IMR-90 (cell line): ENCODE results near the gene GAREM2. TPM values are rescaled to one million over a fixed set of nuclear protein-coding genes. Genes with fewer than 3 reads are reported as not detected.

Source experiments
- ATAC-seq: fragments of 200-7000 bp; cut with Tn5 transposase; 2 replicates; pipeline ENCODE4 v1.9.1; 2020; ENCODE audit warnings: low read depth, mild to moderate bottlenecking, moderate library complexity
- BruUV-seq: library from RNA; stranded (reverse); fragments of 400-500 nt; replicated peaks from 2 replicates; lab custom pipeline; 2021; lab: Mats Ljungman, UMichigan
- CTCF ChIA-PET: fragments of 300-600 bp; formaldehyde crosslinking; extraction: SDS; loops from one replicate; lab custom pipeline; 2021; ENCODE audit warnings: antibody characterized with exemption; lab: Yijun Ruan, JAX
- POLR2A ChIA-PET: fragments of 300-600 bp; sonication (Branson Sonifier 250); formaldehyde crosslinking; loops from one replicate; lab custom pipeline; 2022; ENCODE audit warnings: antibody characterized with exemption; ENCODE audit not compliant: unreplicated experiment; lab: Charles Lee
- DNase-seq: peaks from one replicate; pipeline ENCODE4 v3.0.0; 2013
- H2AFZ ChIP-seq: replicated peaks from 2 replicates; pipeline ENCODE3; 2013; ENCODE audit warnings: low read length, mild to moderate bottlenecking; ENCODE audit not compliant: poor library complexity
- H2AK5ac ChIP-seq: 2 replicates; pipeline ENCODE4 v1.6.1; 2013; ENCODE audit warnings: low read depth, low read length, inconsistent platforms
- H2AK9ac ChIP-seq: replicated peaks from 2 replicates; pipeline ENCODE3; 2013; ENCODE audit warnings: mild to moderate bottlenecking, low read depth, low read length, moderate library complexity; ENCODE audit not compliant: poor library complexity
- H2BK120ac ChIP-seq: 2 replicates; pipeline ENCODE4 v1.6.1; 2013; ENCODE audit warnings: low read depth, low read length, inconsistent platforms
- H2BK15ac ChIP-seq: 3 replicates; pipeline ENCODE4 v1.6.1; 2013; ENCODE audit warnings: low read depth, low read length, inconsistent platforms
- H2BK20ac ChIP-seq: 2 replicates; pipeline ENCODE4 v1.6.1; 2013; ENCODE audit warnings: low read depth, mild to moderate bottlenecking, inconsistent platforms, low read length, moderate library complexity
- H2BK5ac ChIP-seq: 2 replicates; pipeline ENCODE4 v1.6.1; 2013; ENCODE audit warnings: mild to moderate bottlenecking, low read depth, low read length, inconsistent platforms; ENCODE audit not compliant: poor library complexity, severe bottlenecking
- H3K14ac ChIP-seq: replicated peaks from 2 replicates; pipeline ENCODE4 v1.6.1; 2013; ENCODE audit warnings: low read depth, low read length, inconsistent platforms
- H3K18ac ChIP-seq: 2 replicates; pipeline ENCODE4 v1.6.1; 2013; ENCODE audit warnings: low read depth, low read length, control low read depth
- H3K23ac ChIP-seq: 2 replicates; pipeline ENCODE4 v1.6.1; 2013; ENCODE audit warnings: low read depth, low read length, inconsistent platforms
- H3K27ac ChIP-seq: 2 replicates; pipeline ENCODE4 v1.5.1; 2013; ENCODE audit warnings: mild to moderate bottlenecking, control low read depth, low read length; ENCODE audit not compliant: insufficient read depth
- H3K27me3 ChIP-seq: 2 replicates; pipeline ENCODE4 v1.6.1; 2013; ENCODE audit warnings: low read length; ENCODE audit not compliant: control insufficient read depth, insufficient read depth
- H3K36me3 ChIP-seq: 2 replicates; pipeline ENCODE4 v1.6.1; 2013; ENCODE audit warnings: low read length, mixed read lengths; ENCODE audit not compliant: control insufficient read depth, insufficient read depth
- H3K4ac ChIP-seq: 2 replicates; pipeline ENCODE4 v1.6.1; 2013; ENCODE audit warnings: low read depth, low read length, inconsistent platforms
- H3K4me1 ChIP-seq: 2 replicates; pipeline ENCODE4 v1.6.1; 2013; ENCODE audit warnings: low read length, mixed read lengths; ENCODE audit not compliant: control insufficient read depth, insufficient read depth
- H3K4me2 ChIP-seq: 2 replicates; pipeline ENCODE4 v1.6.1; 2013; ENCODE audit warnings: low read depth, mild to moderate bottlenecking, control low read depth, low read length, moderate library complexity
- H3K4me3 ChIP-seq: 2 replicates; pipeline ENCODE4 v1.5.1; 2013; ENCODE audit warnings: low read depth, mild to moderate bottlenecking, control low read depth, low read length, moderate library complexity; ENCODE audit not compliant: insufficient read depth
- H3K56ac ChIP-seq: 2 replicates; pipeline ENCODE4 v1.6.1; 2013; ENCODE audit warnings: low read length, inconsistent platforms; ENCODE audit not compliant: insufficient read depth; ENCODE audit errors: extremely low read depth
- H3K79me1 ChIP-seq, 2 experiments: 2 replicates each; pipeline ENCODE4 v1.6.1; 2013; ENCODE audit warnings: low read length in 2 of 2, inconsistent platforms in 1 of 2, low read depth in 1 of 2
- H3K9ac ChIP-seq: 2 replicates; pipeline ENCODE4 v1.6.1; 2013; ENCODE audit warnings: low read depth, low read length, control low read depth
- H3K9me1 ChIP-seq: 2 replicates; pipeline ENCODE4 v1.6.1; 2013; ENCODE audit warnings: low read length, inconsistent platforms; ENCODE audit not compliant: insufficient read depth
- H3K9me3 ChIP-seq: 2 replicates; pipeline ENCODE4 v1.6.1; 2013; ENCODE audit warnings: low read length; ENCODE audit not compliant: control insufficient read depth, insufficient read depth
- H4K20me1 ChIP-seq: 2 replicates; pipeline ENCODE4 v1.6.1; 2013; ENCODE audit warnings: low read length, inconsistent platforms; ENCODE audit not compliant: insufficient read depth
- H4K5ac ChIP-seq: 2 replicates; pipeline ENCODE4 v1.6.1; 2013; ENCODE audit warnings: mild to moderate bottlenecking, low read depth, low read length, control low read depth
- H4K8ac ChIP-seq, 2 experiments: 2 replicates each; pipeline ENCODE4 v1.6.1; 2013; ENCODE audit warnings: low read depth in 2 of 2, low read length in 2 of 2, control low read depth in 1 of 2, inconsistent platforms in 1 of 2
- H4K91ac ChIP-seq: 2 replicates; pipeline ENCODE4 v1.6.1; 2013; ENCODE audit warnings: low read depth, low read length, inconsistent platforms; ENCODE audit not compliant: insufficient read depth
- CHD1 ChIP-seq: IDR thresholded peaks from 2 replicates; pipeline ENCODE4 v1.6.1; 2012; ENCODE audit warnings: low read depth, low read length, improper control_type of control experiment
- FOS ChIP-seq: fragments of 150-350 bp; IDR thresholded peaks from 2 replicates; pipeline ENCODE4 v1.6.1; 2016; ENCODE audit warnings: low read depth, low read length
- MAFK ChIP-seq: IDR thresholded peaks from 2 replicates; pipeline ENCODE4 v1.6.1; 2012; ENCODE audit warnings: low read depth, low read length, improper control_type of control experiment
- MAZ ChIP-seq: IDR thresholded peaks from 2 replicates; pipeline ENCODE4 v1.6.1; 2012; ENCODE audit warnings: low read depth, mild to moderate bottlenecking, low read length, improper control_type of control experiment, moderate library complexity, borderline replicate concordance
- RAD21 ChIP-seq: IDR thresholded peaks from 2 replicates; pipeline ENCODE4 v1.6.1; 2012; ENCODE audit warnings: low read length, improper control_type of control experiment
- SMC3 ChIP-seq: fragments of 150-350 bp; IDR thresholded peaks from 2 replicates; pipeline ENCODE4 v1.6.1; 2016; ENCODE audit warnings: low read depth, mild to moderate bottlenecking, antibody characterized with exemption, low read length, moderate library complexity
- WGBS, 2 experiments: methylation state at CpG; one replicate each; pipeline versions ENCODE4 v1.1.5 to v1.1.7; 2013; ENCODE audit warnings: missing lambda C conversion rate in 2 of 2; ENCODE audit not compliant: insufficient read length in 1 of 2; ENCODE audit errors: extremely low coverage in 2 of 2; 5-methylcytosine and 5-hydroxymethylcytosine counted together
- dilution Hi-C: fragments of 300-500 bp; cut with HindIII; formaldehyde crosslinking; loops from one replicate; pipeline ENCODE4 v1.14.3; 2018; ENCODE audit warnings: low sequenced_read_pairs; ENCODE audit not compliant: unreplicated experiment
- in situ Hi-C: fragments of 300-500 bp; cut with MboI; formaldehyde crosslinking; loops from 3 replicates; pipeline ENCODE4 v1.14.3; 2019; ENCODE audit warnings: low sequenced_read_pairs, inconsistent platforms, mixed read lengths
- intact Hi-C: fragments of 100-400 bp; cut with micrococcal nuclease; formaldehyde crosslinking; loops from 2 replicates; pipeline ENCODE4 v1.10.0; 2022
- polyA plus RNA-seq, 3 experiments: library from polyadenylated mRNA; depleted of rRNA; stranded (reverse); fragments of >200 nt; gene quantifications; 2 replicates each; pipeline ENCODE4 v1.2.3, GENCODE V29; 2012; ENCODE audit warnings: low replicate concordance in 1 of 3
- total RNA-seq: library from RNA; depleted of rRNA; stranded (reverse); fragments of >200 nt; gene quantifications from 2 replicates; pipeline ENCODE4 v1.2.3, GENCODE V29; 2012
- TF ChIP-seq, protein P1 (sequence below): conservative IDR thresholded peaks from 2 replicates; pipeline ENCODE4 v1.5.1; 2012; ENCODE audit warnings: mild to moderate bottlenecking, low read depth, low read length, improper control_type of control experiment

Gene GAREM2
- total and polyA plus RNA-seq, 2 of the 4 experiments (the other 2 are of a cell fraction), result 0.36 to 1.8 TPM

DNA sequence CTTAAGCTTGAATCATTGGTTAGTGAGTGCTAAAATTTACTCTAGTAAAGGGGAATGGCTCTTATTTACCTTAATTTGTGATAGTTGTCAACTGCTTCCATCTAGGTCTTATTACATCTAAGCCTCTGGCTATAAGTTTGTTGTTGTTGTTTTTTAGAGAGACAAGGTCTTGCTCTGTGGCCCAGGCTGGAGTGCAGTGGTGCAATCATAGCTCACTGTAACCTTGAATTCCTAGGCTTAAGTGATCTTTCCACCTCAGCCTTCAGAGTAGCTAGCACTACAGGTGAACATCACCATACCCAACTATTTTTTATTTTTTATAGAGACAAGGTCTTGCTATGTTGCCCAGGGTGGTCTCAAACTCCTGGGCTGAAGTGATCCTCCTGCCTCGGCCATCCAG is 65.0 kb downstream of the GAREM2 start:
- Histone ChIP-seq H3K9me3 (no peaks in the 10 kb centered on the region), H2AFZ (no peak overlapping the region), H3K4me1 (peaks cover 3% of the 10 kb centered on the region; the same call in 1 of the 2 replicates), H3K9ac (no peak overlapping the region), H4K8ac (no peak overlapping the region), H2BK20ac (no peak overlapping the region), H3K36me3 (peaks cover 27% of the 10 kb centered on the region), H4K20me1 (peaks cover 17% of the 10 kb centered on the region; the same call in 1 of the 2 replicates), H3K4me3 (no peak overlapping the region), H3K4me2 (no peak overlapping the region), H3K27me3 (no peaks in the 10 kb centered on the region), H2BK15ac (no peak overlapping the region), H2BK5ac (no peak overlapping the region), H3K56ac (no peak overlapping the region), H3K9me1 (peaks cover 5% of the 10 kb centered on the region; the same call in 1 of the 2 replicates), H3K14ac (no peak overlapping the region), H3K79me1 (peaks cover 28 to 35% of the 10 kb centered on the region in 2 experiments), H3K18ac (no peak overlapping the region), H4K91ac (no peak overlapping the region), H4K5ac (no peak overlapping the region), H3K4ac (no peak overlapping the region), H3K23ac (no peak overlapping the region), H2AK9ac (no peak overlapping the region), H2AK5ac (no peak overlapping the region), H2BK120ac (no peak overlapping the region), H3K27ac (no peak overlapping the region)
- CTCF ChIA-PET, result interaction anchor here (0.6 to 1.3 kb wide), 2 partner anchors 92 to 507 kb away, joined by 3 to 4 read pairs; no protein-coding TSS in a partner anchor
- BruUV-seq, result no TSS peak
- dilution Hi-C loops (no loop called here), in situ Hi-C loops (no loop called here), intact Hi-C loops (loop anchor here (5.0 kb wide), 1 partner anchor 36 kb away; no protein-coding TSS in a partner anchor)
- ATAC-seq, result no peak
- POLR2A ChIA-PET, result no interaction called here
- TF ChIP-seq MAZ (no peak), SMC3 (no peak), MAFK (no peak), FOS (no peak), CHD1 (no peak), RAD21 (no peak)
- TF ChIP-seq, protein P1, sequence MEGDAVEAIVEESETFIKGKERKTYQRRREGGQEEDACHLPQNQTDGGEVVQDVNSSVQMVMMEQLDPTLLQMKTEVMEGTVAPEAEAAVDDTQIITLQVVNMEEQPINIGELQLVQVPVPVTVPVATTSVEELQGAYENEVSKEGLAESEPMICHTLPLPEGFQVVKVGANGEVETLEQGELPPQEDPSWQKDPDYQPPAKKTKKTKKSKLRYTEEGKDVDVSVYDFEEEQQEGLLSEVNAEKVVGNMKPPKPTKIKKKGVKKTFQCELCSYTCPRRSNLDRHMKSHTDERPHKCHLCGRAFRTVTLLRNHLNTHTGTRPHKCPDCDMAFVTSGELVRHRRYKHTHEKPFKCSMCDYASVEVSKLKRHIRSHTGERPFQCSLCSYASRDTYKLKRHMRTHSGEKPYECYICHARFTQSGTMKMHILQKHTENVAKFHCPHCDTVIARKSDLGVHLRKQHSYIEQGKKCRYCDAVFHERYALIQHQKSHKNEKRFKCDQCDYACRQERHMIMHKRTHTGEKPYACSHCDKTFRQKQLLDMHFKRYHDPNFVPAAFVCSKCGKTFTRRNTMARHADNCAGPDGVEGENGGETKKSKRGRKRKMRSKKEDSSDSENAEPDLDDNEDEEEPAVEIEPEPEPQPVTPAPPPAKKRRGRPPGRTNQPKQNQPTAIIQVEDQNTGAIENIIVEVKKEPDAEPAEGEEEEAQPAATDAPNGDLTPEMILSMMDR, result no peak
- no CpG with 5 or more reads among the region's 1 CpG for WGBS, 2 experiments
- no peak for DNase-seq
